GM12873 (cell line): ENCODE measurements around the gene MKRN2.

Source experiments
- TF ChIP-seq, protein P1 (sequence below): IDR thresholded peaks from 2 replicates; pipeline ENCODE4 v1.5.1; 2012; ENCODE audit warnings: low read depth, mild to moderate bottlenecking, moderate library complexity, low read length, control low read depth; ENCODE audit not compliant: insufficient read depth; ENCODE audit errors: missing control alignments

The MKRN2 gene

DNA sequence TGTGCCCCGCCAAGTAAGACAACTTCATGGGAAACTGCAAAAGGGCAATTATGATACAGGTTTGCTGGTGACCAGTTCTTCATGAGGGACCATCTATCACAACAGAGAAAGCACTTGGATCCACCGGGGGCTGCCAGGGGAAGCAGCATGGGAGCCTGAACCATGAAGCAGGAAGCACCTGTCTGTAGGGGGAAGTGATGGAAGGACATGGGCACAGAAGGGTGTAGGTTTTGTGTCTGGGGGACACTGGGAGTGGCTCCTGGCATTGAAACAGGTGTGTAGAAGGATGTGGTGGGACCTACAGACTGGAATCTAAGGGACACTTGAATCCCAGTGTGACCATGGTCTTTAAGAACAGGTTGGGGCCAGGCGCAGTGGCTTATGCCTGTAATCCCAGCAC lies 22.6 kb downstream of the MKRN2 start:
- TF ChIP-seq, protein P1, sequence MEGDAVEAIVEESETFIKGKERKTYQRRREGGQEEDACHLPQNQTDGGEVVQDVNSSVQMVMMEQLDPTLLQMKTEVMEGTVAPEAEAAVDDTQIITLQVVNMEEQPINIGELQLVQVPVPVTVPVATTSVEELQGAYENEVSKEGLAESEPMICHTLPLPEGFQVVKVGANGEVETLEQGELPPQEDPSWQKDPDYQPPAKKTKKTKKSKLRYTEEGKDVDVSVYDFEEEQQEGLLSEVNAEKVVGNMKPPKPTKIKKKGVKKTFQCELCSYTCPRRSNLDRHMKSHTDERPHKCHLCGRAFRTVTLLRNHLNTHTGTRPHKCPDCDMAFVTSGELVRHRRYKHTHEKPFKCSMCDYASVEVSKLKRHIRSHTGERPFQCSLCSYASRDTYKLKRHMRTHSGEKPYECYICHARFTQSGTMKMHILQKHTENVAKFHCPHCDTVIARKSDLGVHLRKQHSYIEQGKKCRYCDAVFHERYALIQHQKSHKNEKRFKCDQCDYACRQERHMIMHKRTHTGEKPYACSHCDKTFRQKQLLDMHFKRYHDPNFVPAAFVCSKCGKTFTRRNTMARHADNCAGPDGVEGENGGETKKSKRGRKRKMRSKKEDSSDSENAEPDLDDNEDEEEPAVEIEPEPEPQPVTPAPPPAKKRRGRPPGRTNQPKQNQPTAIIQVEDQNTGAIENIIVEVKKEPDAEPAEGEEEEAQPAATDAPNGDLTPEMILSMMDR, result no peak

DNA sequence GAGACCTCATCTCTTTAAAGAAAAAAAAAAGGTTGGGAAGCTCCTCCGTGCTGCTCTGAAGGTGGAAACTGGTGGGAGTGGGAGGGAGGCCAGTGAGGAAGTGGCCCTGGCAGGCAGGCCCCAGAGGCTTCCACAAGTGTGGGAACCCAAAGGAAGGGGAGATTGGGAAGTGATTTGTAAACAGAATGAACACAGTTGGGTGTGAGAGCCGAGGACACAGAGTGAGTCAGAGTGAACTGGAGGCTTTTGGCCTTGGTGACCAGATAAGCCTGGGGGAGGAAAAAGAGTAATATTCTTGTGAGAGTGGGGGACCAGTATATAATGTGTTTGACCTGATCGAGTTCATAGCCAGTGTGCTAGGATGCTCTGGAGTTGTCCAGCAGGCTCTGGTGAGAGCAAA lies 23.0 kb downstream of the MKRN2 start:
- TF ChIP-seq, protein P1, result no peak

DNA sequence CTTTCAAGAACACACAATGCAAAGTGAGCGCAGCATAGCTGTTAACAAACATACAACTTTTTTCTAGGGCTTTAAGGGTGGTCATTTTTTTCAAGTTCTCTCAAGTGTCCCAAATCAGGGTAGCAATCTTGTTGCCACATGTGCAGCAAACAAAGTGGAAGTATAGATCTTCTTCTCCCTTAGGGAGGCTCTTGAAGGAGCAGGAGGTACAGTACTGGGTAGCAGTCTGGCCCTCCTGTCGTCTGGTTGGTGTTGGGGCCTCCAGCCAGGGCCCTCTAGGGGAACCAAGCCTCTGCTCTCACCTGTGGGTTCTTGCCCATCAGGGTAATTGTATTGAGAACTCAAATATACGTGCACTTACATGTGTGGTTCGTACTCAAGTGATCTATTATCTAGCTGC lies 25.8 kb downstream of the MKRN2 start:
- TF ChIP-seq, protein P1, result no peak

DNA sequence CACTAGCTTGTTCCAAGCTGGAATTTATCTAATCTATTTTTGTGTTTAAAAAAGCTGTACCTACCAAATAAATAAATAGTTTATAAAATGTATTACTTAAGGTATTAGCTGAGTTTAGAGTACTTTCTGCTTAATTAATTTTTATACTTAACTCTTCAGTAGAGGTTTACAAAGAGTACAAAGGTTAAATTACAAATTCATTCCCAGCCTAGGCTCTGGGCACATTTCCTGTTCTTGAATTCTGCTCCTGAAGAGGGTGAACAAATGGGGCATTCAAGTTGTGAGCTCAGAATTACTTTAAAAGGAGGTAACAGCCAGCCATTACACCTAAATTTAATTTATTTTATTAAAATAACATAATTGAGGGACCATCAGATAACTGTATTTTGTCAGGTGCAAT lies 26.4 kb downstream of the MKRN2 start:
- TF ChIP-seq, protein P1, result no peak

DNA sequence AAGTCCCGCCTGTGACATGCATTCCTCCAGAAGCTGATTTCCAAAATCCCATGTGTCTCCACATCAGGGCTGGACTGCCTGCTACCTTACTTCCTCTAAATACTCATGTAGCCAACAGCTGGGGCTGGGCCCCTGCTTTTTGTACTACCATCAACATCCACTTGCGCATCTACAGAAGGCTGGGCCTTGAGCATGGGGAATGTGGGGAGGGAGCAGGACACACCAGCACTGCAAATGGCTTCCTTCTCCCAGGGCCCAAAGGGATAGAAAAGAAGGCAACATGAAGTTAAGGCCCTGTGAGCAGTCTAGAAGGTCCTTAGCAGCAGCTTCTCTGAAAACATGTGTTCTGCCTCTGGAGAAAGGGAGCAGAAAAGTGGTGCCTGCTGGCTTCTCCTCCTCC lies 27.2 kb downstream of the MKRN2 start:
- TF ChIP-seq, protein P1, result no peak

DNA sequence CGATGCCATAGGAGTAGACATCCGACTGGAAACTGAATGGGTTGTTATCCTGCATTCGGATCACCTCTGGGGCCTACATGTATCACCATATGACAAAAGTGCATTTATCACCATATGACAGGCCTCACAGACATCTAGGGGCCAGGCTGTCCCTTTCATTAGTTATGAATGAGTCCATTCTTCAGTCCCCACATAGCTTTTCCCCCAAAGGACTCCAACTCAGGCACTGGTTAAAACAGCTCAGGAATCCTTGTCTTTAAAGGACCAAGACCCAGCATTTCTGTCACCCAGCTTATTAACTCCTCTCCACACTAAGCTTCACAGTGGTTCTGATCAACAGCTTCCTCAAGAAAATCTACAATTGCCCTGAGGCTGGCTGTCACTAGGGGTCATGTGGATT lies 28.3 kb downstream of the MKRN2 start:
- TF ChIP-seq, protein P1, result no peak

DNA sequence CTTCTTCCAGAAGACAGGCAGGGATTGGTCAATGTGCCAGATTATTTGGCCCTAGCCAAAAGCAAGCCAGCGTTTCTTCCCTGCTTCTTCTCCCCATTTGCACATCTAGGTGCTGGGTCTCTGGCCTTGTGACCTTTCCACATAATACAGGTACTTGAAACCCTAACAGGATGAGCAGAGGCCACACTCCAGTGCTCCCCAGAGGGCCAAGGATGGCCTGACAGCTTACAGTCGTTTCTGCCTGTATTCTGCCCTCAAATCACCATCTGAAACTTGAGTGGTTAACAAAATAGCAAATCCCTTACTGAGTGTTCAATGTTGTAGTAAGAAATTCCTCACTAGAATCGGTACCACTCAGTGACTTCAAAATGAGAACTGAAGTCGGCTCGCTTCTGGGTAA lies 29.1 kb downstream of the MKRN2 start:
- TF ChIP-seq, protein P1, result no peak

DNA sequence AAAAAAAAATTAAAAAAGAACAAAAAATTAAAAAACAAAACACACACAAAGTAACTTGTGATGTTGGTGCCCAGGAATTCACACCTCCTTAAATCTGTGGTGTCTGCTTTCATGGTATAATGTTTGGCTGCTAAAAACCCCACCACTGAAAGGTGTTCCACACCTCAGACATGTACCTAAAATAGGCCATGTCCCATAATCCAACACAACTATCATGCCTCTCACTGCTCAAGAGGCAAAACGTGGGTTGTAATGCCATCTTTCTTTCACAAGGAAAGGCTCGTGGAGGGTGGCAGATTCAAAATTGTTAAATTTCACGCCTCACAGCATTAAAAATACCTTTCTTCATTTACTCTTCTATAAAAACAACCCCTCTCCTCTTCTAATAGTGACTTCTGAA lies 29.5 kb downstream of the MKRN2 start:
- TF ChIP-seq, protein P1, result no peak
